Right lobe of liver (tissue), 6 donors: ENCODE data around the gene SS18. TPM values are rescaled to one million over a fixed set of nuclear protein-coding genes. Genes with fewer than 3 reads are reported as not detected.

ENCODE experiments used
- ATAC-seq, 4 donors: fragments of 200-7000 bp; cut with Tn5 transposase; one replicate each; pipeline ENCODE4 v1.9.1; 2020; ENCODE audit warnings: mild to moderate bottlenecking in 4 of 4, moderate library complexity in 4 of 4
- DNase-seq, 3 donors: peaks; one replicate each; pipeline ENCODE4 v3.0.0-alpha.2; 2020
- H3K27ac ChIP-seq, 3 donors: fragments of 200-600 bp; one replicate each; pipeline ENCODE4 v1.8.0; 2022
- H3K27me3 ChIP-seq, 2 donors: fragments of 200-600 bp; one replicate each; pipeline ENCODE4 v1.8.0; 2022
- H3K36me3 ChIP-seq, 4 donors: fragments of 200-600 bp; sonication (generic) in 1 of 4; one replicate each; pipeline versions ENCODE4 v1.5.1 to v1.8.0; 2017 to 2022; ENCODE audit warnings: control low read depth in 1 of 4
- H3K4me1 ChIP-seq, 4 donors: fragments of 200-600 bp; sonication (generic) in 1 of 4; one replicate each; pipeline versions ENCODE4 v1.5.1 to v1.8.0; 2017 to 2022; ENCODE audit warnings: control low read depth in 1 of 4
- H3K4me3 ChIP-seq, 3 donors: fragments of 200-600 bp; one replicate each; pipeline ENCODE4 v1.8.0; 2022
- H3K9me3 ChIP-seq, 4 donors: fragments of 200-600 bp; sonication (generic) in 1 of 4; one replicate each; pipeline versions ENCODE4 v1.5.1 to v1.8.0; 2017 to 2022; ENCODE audit warnings: control low read depth in 1 of 4
- CTCF ChIP-seq, 4 donors: fragments of 200-600 bp in 3 of 4; fragments of 450-650 bp in 1 of 4; IDR thresholded peaks; one replicate each; pipeline versions ENCODE4 v1.5.1 to v1.8.0; 2016 to 2022; ENCODE audit warnings: antibody characterized with exemption in 4 of 4, mild to moderate bottlenecking in 2 of 4
- POLR2A ChIP-seq: fragments of 450-650 bp; IDR thresholded peaks from one replicate; pipeline ENCODE4 v1.6.1; 2017; ENCODE audit warnings: antibody characterized with exemption, mild to moderate bottlenecking
- WGBS: methylation state at CpG from one replicate; pipeline ENCODE4 v1.1.6; 2018; ENCODE audit warnings: low coverage, low lambda C conversion rate; ENCODE audit not compliant: insufficient coverage; ENCODE audit errors: missing lambda C conversion rate; 5-methylcytosine and 5-hydroxymethylcytosine counted together
- intact Hi-C, 2 donors: fragments of 100-400 bp; cut with DNase I; formaldehyde crosslinking; loops; one replicate each; pipeline versions ENCODE4 v1.11.2 to v1.14.1; 2022
- total RNA-seq, 6 experiments: library from RNA; depleted of rRNA in 2 of 6; stranded (reverse); fragments of >200 nt in 2 of 6; fragmentation: NEBNext Ultra II Directional in 3 of 6; extraction: Animal tissue kit (Norgen Biotek cat#: 25700) in 3 of 6; gene quantifications; one replicate each; pipeline versions ENCODE4 v1.1.0 to v1.2.4, GENCODE V29; 2016 to 2023
- donor health status: DM: no; HTN: yes; CAD: no.
- donor health status: DM: no; HTN: no; CAD: no.
- donor health status: DM: no; HTN: no; CAD: no.
- donor health status: DM: no; HTN: yes; CAD: no.
- donor health status: DM: no; HTN: yes; CAD: no.

Gene SS18
- total RNA-seq, 6 experiments from 2014 or later: 26.6 to 47.3 (median 37.6) TPM

- H3K36me3 ChIP-seq: peaks cover 0 to 21% (median 16%) of the 10 kb centered on the region in 4 donors
- intact Hi-C loops: no loop called here
- TF ChIP-seq POLR2A: no peak
- no peak for TF ChIP-seq CTCF (IDR thresholded peaks at IDR 0.05)
- peaks cover 0 to 8% (median 0%) of the 10 kb centered on the region in 4 donors for H3K4me1 ChIP-seq
- DNase-seq: no peak
- H3K4me3 ChIP-seq: no peak overlapping the region
- 100% methylated on average over 1 of the region's 2 CpGs for WGBS
- H3K27me3 ChIP-seq: no peaks in the 10 kb centered on the region
- ATAC-seq: no peak
- no peaks in the 10 kb centered on the region for H3K9me3 ChIP-seq
- no peak overlapping the region for H3K27ac ChIP-seq
Observed at GRCh38 chr18:26071725-26072124, 18.7 kb downstream of the SS18 start.

- Histone ChIP-seq H3K9me3 (no peaks in the 10 kb centered on the region), H3K4me3 (no peak overlapping the region), H3K36me3 (peaks cover 0 to 21% (median 16%) of the 10 kb centered on the region in 4 donors), H3K27me3 (no peaks in the 10 kb centered on the region), H3K27ac (no peak overlapping the region), H3K4me1 (peaks cover 0 to 8% (median 0%) of the 10 kb centered on the region in 4 donors)
- ATAC-seq (no peak), DNase-seq (no peak)
- TF ChIP-seq POLR2A (no peak), CTCF (IDR thresholded peaks at IDR 0.05) (no peak)
- intact Hi-C loops: no loop called here
Observed at GRCh38 chr18:26071020-26071419, 19.4 kb downstream of the SS18 start.

GRCh38 chr18:26059357-26059756 lies 31.1 kb downstream of the SS18 start:
- DNase-seq: no peak
- WGBS: 94% methylated on average over 2 of the region's 2 CpGs
- no peaks in the 10 kb centered on the region for H3K9me3 ChIP-seq
- intact Hi-C loops: no loop called here
- peaks cover 0 to 22% (median 10%) of the 10 kb centered on the region in 4 donors for H3K36me3 ChIP-seq
- no peak overlapping the region for H3K4me3 ChIP-seq
- no peak for ATAC-seq
- TF ChIP-seq CTCF (IDR thresholded peaks at IDR 0.05): no peak
- TF ChIP-seq POLR2A: no peak
- no peaks in the 10 kb centered on the region for H3K4me1 ChIP-seq
- no peak overlapping the region for H3K27ac ChIP-seq
- H3K27me3 ChIP-seq: no peaks in the 10 kb centered on the region

GRCh38 chr18:26057344-26057773 lies 33.1 kb downstream of the SS18 start:
- ATAC-seq: peak in 1 of 4 donors; percentile 37
- no peak overlapping the region for H3K27ac ChIP-seq
- H3K4me3 ChIP-seq: no peak overlapping the region
- WGBS: 81% methylated on average over 5 of the region's 7 CpGs
- TF ChIP-seq CTCF (IDR thresholded peaks at IDR 0.05): no peak
- no peak for TF ChIP-seq POLR2A
- H3K27me3 ChIP-seq: no peaks in the 10 kb centered on the region
- DNase-seq: no peak
- intact Hi-C loops: no loop called here
- peaks cover 0 to 28% (median 11%) of the 10 kb centered on the region in 4 donors for H3K36me3 ChIP-seq
- H3K4me1 ChIP-seq: no peaks in the 10 kb centered on the region
- H3K9me3 ChIP-seq: no peaks in the 10 kb centered on the region

GRCh38 chr18:26056291-26056690 lies 34.1 kb downstream of the SS18 start:
- H3K36me3 ChIP-seq: peaks cover 0 to 28% (median 11%) of the 10 kb centered on the region in 4 donors
- ATAC-seq (peak in 1 of 4 donors; percentile 33), DNase-seq (no peak)
- TF ChIP-seq CTCF (IDR thresholded peaks at IDR 0.05): no peak
- TF ChIP-seq POLR2A: no peak
- H3K9me3 ChIP-seq: no peaks in the 10 kb centered on the region
- no peaks in the 10 kb centered on the region for H3K4me1 ChIP-seq
- intact Hi-C loops: no loop called here
- 92% methylated on average over 1 of the region's 1 CpG for WGBS
- H3K27me3 ChIP-seq: no peaks in the 10 kb centered on the region
- no peak overlapping the region for H3K4me3 ChIP-seq
- no peak overlapping the region for H3K27ac ChIP-seq
